Measurements from ENCODE around the gene CSTA.

CSTA gene

DNA sequence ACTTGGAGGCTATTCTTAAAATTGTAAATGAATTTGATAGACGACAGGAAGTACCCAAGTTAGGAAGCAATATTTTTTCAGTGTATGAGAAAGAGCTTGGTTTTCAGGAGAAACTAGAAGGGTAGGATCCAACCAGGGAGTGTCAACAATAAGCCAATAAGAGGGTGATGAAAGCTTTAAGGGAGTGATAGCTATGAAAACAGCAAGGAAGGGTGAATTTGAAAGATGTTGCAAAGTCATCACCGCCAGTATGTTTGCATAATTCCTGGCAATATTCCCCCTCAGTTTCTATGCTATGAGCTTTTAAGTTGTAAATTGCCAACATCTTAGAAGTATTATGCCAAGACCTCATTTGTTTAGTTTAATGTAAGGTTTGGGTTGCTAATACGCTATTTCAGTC, 11.8 kb upstream of the CSTA start:
- no CpG with 5 or more reads among the region's 3 CpGs for WGBS (ENCODE audit: extremely low coverage, insufficient coverage, low lambda C conversion rate)

DNA sequence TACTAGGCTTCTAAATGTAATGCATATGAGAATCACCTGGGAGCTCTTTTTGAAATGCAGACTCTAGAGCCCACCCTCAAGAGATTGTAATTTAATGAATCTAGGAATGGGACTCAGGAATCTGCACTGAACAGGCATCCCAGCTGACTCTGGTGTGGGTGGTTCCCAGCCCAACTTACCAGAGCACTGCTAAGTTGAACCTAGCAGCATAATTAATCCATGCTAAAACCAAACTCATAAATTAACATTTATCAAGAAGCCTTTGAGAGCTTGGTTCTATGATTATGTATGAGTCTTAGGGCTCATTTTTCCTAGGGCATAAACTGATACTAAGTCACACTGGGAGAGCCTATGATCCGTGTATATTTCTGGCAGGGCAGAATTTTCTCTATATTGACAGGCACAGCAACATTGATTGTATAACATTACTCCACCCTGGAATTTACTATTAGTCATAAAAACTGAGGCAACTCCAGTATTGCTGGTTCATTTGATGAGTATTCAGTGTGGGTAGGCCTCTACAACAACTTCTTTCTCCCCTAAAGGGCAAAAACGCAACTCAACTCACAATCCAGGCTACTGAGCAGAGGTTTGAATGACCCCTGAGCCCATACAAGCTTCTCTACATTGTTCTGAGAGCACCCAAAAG, 10.7 kb upstream of the CSTA start:
- Histone ChIP-seq H3K79me2 (ENCODE audit: control insufficient read depth, insufficient read depth, low read length) (no peaks in the 10 kb centered on the region), H3K4me3 (ENCODE audit: low read length) (no peak overlapping the region), H3K27ac (ENCODE audit: low read depth, low read length) (no peak overlapping the region), H3K27me3 (ENCODE audit: insufficient read depth, low read length, poor library complexity) (no peaks in the 10 kb centered on the region), H3K18ac (ENCODE audit: low read length) (no peak overlapping the region), H4K5ac (ENCODE audit: low read length) (no peak overlapping the region), H2BK5ac (ENCODE audit: low read length) (no peak overlapping the region), H3K79me1 (ENCODE audit: low read length) (no peaks in the 10 kb centered on the region), H3K4ac (ENCODE audit: low read depth, low read length) (no peak overlapping the region), H3K4me1 (ENCODE audit: control insufficient read depth, low read depth, low read length) (no peaks in the 10 kb centered on the region), H2BK15ac (replicated peaks; ENCODE audit: low read depth) (no peak overlapping the region), H2AK5ac (ENCODE audit: low read length) (no peak overlapping the region), H4K8ac (ENCODE audit: low read depth, low read length) (no peak overlapping the region), H3K36me3 (ENCODE audit: control insufficient read depth, insufficient read depth, low read length) (no peaks in the 10 kb centered on the region), H3K56ac (ENCODE audit: low read length) (no peak overlapping the region), H2BK120ac (ENCODE audit: low read depth, low read length) (no peak overlapping the region), H3K4me2 (ENCODE audit: low read length) (no peak overlapping the region), H3K23ac (ENCODE audit: low read length) (no peak overlapping the region), H3K9ac (ENCODE audit: low read length) (no peak overlapping the region)
- DNase-seq = no peak
- WGBS (ENCODE audit: extremely low coverage, insufficient coverage, low lambda C conversion rate) = no CpG with 5 or more reads among the region's 2 CpGs

More for the DNA sequence above, 11.8 kb upstream of the CSTA start:
- Histone ChIP-seq H2BK15ac (replicated peaks; ENCODE audit: low read depth) (no peak overlapping the region), H3K9ac (ENCODE audit: low read length) (no peak overlapping the region), H3K4me1 (ENCODE audit: control insufficient read depth, low read depth, low read length) (no peaks in the 10 kb centered on the region), H3K27ac (ENCODE audit: low read depth, low read length) (no peak overlapping the region), H2BK120ac (ENCODE audit: low read depth, low read length) (no peak overlapping the region), H2AK5ac (ENCODE audit: low read length) (no peak overlapping the region), H3K56ac (ENCODE audit: low read length) (no peak overlapping the region), H3K79me1 (ENCODE audit: low read length) (no peaks in the 10 kb centered on the region), H3K27me3 (ENCODE audit: insufficient read depth, low read length, poor library complexity) (no peaks in the 10 kb centered on the region), H4K8ac (ENCODE audit: low read depth, low read length) (no peak overlapping the region), H3K23ac (ENCODE audit: low read length) (no peak overlapping the region), H3K79me2 (ENCODE audit: control insufficient read depth, insufficient read depth, low read length) (no peaks in the 10 kb centered on the region), H3K18ac (ENCODE audit: low read length) (no peak overlapping the region), H3K4me2 (ENCODE audit: low read length) (no peak overlapping the region), H3K4ac (ENCODE audit: low read depth, low read length) (no peak overlapping the region), H2BK5ac (ENCODE audit: low read length) (no peak overlapping the region), H4K5ac (ENCODE audit: low read length) (no peak overlapping the region), H3K4me3 (ENCODE audit: low read length) (no peak overlapping the region), H3K36me3 (ENCODE audit: control insufficient read depth, insufficient read depth, low read length) (no peaks in the 10 kb centered on the region)
- DNase-seq = no peak

DNA sequence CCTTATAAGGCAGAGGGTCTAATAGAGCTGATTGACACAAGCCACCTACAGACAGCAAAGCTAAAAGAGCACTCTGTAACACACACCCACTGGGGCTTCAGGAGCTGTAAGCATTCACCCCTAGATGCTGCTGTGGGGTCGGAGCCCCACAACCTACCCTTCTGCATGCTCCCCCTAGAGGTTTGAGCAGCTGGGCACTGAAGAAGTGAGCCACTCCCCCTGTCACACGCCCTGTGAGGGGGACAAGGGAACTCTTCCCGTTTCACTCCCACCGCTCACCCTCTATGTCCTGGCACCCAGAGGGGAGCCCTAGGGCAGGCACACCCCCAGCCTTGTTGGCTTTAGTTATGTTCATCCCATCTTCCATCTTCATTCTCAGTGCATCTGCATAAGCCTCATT, 9.4 kb upstream of the CSTA start:
- no CpG with 5 or more reads among the region's 4 CpGs for WGBS (ENCODE audit: extremely low coverage, insufficient coverage, low lambda C conversion rate)
- H3K27ac ChIP-seq (ENCODE audit: low read depth, low read length) = no peak overlapping the region
- no peak overlapping the region for H2BK5ac ChIP-seq (ENCODE audit: low read length)
- H3K4me1 ChIP-seq (ENCODE audit: control insufficient read depth, low read depth, low read length) = no peaks in the 10 kb centered on the region
- no peak overlapping the region for H3K18ac ChIP-seq (ENCODE audit: low read length)
- no peak overlapping the region for H3K23ac ChIP-seq (ENCODE audit: low read length)
- H3K4ac ChIP-seq (ENCODE audit: low read depth, low read length) = no peak overlapping the region
- H3K79me2 ChIP-seq (ENCODE audit: control insufficient read depth, insufficient read depth, low read length) = no peaks in the 10 kb centered on the region
- H2AK5ac ChIP-seq (ENCODE audit: low read length) = no peak overlapping the region
- no peak overlapping the region for H4K5ac ChIP-seq (ENCODE audit: low read length)
- H2BK120ac ChIP-seq (ENCODE audit: low read depth, low read length) = no peak overlapping the region
- no peak overlapping the region for H3K4me3 ChIP-seq (ENCODE audit: low read length)
- H3K4me2 ChIP-seq (ENCODE audit: low read length) = peak overlapping the region; percentile 37
- no peaks in the 10 kb centered on the region for H3K27me3 ChIP-seq (ENCODE audit: insufficient read depth, low read length, poor library complexity)
- H3K56ac ChIP-seq (ENCODE audit: low read length) = peak overlapping the region; percentile 45
- H2BK15ac ChIP-seq (replicated peaks; ENCODE audit: low read depth) = no peak overlapping the region
- no peak overlapping the region for H4K8ac ChIP-seq (ENCODE audit: low read depth, low read length)
- no peaks in the 10 kb centered on the region for H3K36me3 ChIP-seq (ENCODE audit: control insufficient read depth, insufficient read depth, low read length)
- H3K9ac ChIP-seq (ENCODE audit: low read length) = no peak overlapping the region
- no peaks in the 10 kb centered on the region for H3K79me1 ChIP-seq (ENCODE audit: low read length)
- DNase-seq = peak; percentile 62

DNA sequence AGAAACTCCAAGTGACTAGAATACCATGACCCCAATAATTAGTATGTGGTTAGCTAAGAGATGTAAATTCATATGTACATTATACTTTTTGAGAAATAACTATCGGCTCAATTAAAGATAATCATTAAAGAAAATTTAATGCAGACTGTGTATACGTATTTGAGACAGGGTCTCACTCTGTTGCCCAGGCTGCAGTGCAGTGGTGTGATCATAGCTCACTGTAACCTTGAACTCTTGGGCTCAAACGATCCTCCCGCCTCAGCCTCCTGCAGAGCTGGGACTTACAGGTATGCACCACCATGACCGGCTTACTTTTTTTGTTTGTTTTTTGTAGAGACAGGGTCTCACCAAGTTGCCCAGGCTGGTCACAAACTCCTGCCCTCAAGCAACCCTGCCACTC, 8.7 kb upstream of the CSTA start:
- H3K56ac ChIP-seq (ENCODE audit: low read length) = no peak overlapping the region
- no peak overlapping the region for H3K4me2 ChIP-seq (ENCODE audit: low read length)
- no peak overlapping the region for H4K5ac ChIP-seq (ENCODE audit: low read length)
- H3K18ac ChIP-seq (ENCODE audit: low read length) = no peak overlapping the region
- H4K8ac ChIP-seq (ENCODE audit: low read depth, low read length) = no peak overlapping the region
- no CpG with 5 or more reads among the region's 5 CpGs for WGBS (ENCODE audit: extremely low coverage, insufficient coverage, low lambda C conversion rate)
- no peak overlapping the region for H2AK5ac ChIP-seq (ENCODE audit: low read length)
- H3K79me2 ChIP-seq (ENCODE audit: control insufficient read depth, insufficient read depth, low read length) = no peaks in the 10 kb centered on the region
- H3K27ac ChIP-seq (ENCODE audit: low read depth, low read length) = no peak overlapping the region
- H3K4ac ChIP-seq (ENCODE audit: low read depth, low read length) = no peak overlapping the region
- H3K9ac ChIP-seq (ENCODE audit: low read length) = no peak overlapping the region
- H3K36me3 ChIP-seq (ENCODE audit: control insufficient read depth, insufficient read depth, low read length) = no peaks in the 10 kb centered on the region
- no peaks in the 10 kb centered on the region for H3K27me3 ChIP-seq (ENCODE audit: insufficient read depth, low read length, poor library complexity)
- no peak overlapping the region for H2BK120ac ChIP-seq (ENCODE audit: low read depth, low read length)
- H3K79me1 ChIP-seq (ENCODE audit: low read length) = no peaks in the 10 kb centered on the region
- no peaks in the 10 kb centered on the region for H3K4me1 ChIP-seq (ENCODE audit: control insufficient read depth, low read depth, low read length)
- no peak overlapping the region for H3K23ac ChIP-seq (ENCODE audit: low read length)
- DNase-seq = no peak
- H2BK5ac ChIP-seq (ENCODE audit: low read length) = no peak overlapping the region
- H3K4me3 ChIP-seq (ENCODE audit: low read length) = no peak overlapping the region
- H2BK15ac ChIP-seq (replicated peaks; ENCODE audit: low read depth) = no peak overlapping the region

DNA sequence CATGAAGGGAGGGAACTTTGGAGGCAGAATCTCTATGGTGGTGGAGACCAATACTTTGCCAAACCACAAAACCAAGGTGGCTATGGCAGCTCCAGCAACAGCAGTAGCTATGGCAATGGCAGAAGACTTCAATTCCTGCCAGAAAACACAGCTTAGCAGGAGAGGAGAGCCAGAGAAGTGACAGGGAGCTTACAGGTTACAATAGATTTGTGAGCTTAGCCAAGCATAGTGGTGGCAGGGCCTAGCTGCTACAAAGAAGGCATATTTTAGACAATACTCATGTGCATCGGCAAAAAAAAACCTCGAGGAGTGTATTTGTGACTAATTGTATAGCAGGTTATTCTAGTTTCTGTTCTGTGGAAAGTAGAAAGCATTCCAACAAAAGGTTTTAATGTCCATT, 6.4 kb upstream of the CSTA start:
- Histone ChIP-seq H3K23ac (ENCODE audit: low read length) (no peak overlapping the region), H3K18ac (ENCODE audit: low read length) (no peak overlapping the region), H3K4me1 (ENCODE audit: control insufficient read depth, low read depth, low read length) (no peaks in the 10 kb centered on the region), H3K36me3 (ENCODE audit: control insufficient read depth, insufficient read depth, low read length) (no peaks in the 10 kb centered on the region), H3K4ac (ENCODE audit: low read depth, low read length) (no peak overlapping the region), H4K8ac (ENCODE audit: low read depth, low read length) (no peak overlapping the region), H3K79me1 (ENCODE audit: low read length) (no peaks in the 10 kb centered on the region), H3K56ac (ENCODE audit: low read length) (no peak overlapping the region), H2BK15ac (replicated peaks; ENCODE audit: low read depth) (no peak overlapping the region), H2BK5ac (ENCODE audit: low read length) (no peak overlapping the region), H3K4me3 (ENCODE audit: low read length) (no peak overlapping the region), H3K27ac (ENCODE audit: low read depth, low read length) (no peak overlapping the region), H2AK5ac (ENCODE audit: low read length) (no peak overlapping the region), H3K4me2 (ENCODE audit: low read length) (no peak overlapping the region), H3K79me2 (ENCODE audit: control insufficient read depth, insufficient read depth, low read length) (no peaks in the 10 kb centered on the region), H2BK120ac (ENCODE audit: low read depth, low read length) (no peak overlapping the region), H4K5ac (ENCODE audit: low read length) (no peak overlapping the region), H3K9ac (ENCODE audit: low read length) (no peak overlapping the region), H3K27me3 (ENCODE audit: insufficient read depth, low read length, poor library complexity) (no peaks in the 10 kb centered on the region)
- DNase-seq = no peak
- WGBS (ENCODE audit: extremely low coverage, insufficient coverage, low lambda C conversion rate) = no CpG with 5 or more reads among the region's 2 CpGs

Data from mesendoderm (in vitro differentiated cells).